CD4-positive, alpha-beta T cell treated with Interleukin-10 for 1 hour (primary cell): ENCODE measurements around the gene KIF27.

Source experiments
- DNase-seq: peaks from one replicate; pipeline ENCODE4 v3.0.0-alpha.2; 2020

The KIF27 gene

DNA sequence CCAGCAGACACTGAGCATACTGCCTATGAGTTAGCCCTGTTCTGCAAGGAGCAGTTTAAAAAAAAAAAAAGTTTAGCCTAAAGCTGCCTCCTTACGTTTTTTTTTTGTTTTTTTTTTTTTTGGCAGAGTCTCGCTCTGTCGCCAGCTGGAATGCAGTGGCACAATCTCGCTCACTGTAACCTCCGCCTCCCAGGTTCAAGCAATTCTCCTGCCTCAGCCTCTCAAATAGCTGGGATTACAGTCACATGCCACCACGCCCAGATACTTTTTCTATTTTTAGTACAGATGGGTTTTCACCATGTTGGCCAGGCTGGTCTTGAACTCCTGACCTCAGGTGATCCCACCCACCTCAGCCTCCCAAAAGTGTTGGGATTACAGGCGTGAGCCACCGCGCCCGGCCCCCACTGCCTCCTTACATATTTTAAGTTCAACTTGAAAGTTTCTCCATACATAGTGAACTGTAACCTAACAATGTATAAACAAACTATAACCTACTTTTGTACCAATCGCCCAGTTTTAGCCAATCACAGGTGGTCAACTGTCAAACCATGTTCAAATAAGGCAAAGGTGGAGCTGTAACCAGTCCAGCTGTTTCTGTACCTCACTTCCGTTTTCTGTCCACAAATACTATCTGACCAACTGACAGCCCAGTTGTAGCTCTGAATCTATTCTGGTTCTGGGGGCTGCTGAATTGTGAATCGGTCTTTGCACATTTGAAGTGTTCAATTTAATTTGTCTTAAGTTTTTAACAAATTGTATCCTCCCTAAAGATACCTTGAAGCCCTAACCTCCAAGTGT lies 120.8 kb downstream of the KIF27 start:
- DNase-seq, result no peak

DNA sequence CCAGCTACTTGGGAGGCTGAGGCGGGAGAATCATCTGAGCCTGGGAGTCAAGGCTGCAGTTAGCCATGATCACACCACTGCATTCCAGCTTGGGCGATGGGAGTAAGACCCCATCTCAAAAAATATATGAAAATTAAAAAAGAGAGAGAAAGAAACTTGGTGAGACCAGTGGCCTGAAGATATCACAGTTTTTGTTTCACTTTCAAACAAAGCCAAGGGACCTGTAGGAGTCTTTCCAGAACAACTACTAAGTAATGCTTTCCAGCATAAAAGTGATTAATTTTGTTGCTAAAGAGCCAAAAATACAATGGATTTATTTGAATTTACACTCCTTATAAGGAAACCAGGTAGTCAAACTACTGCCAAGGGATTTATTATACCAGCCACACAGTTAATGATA lies 127.2 kb downstream of the KIF27 start:
- DNase-seq, result no peak

DNA sequence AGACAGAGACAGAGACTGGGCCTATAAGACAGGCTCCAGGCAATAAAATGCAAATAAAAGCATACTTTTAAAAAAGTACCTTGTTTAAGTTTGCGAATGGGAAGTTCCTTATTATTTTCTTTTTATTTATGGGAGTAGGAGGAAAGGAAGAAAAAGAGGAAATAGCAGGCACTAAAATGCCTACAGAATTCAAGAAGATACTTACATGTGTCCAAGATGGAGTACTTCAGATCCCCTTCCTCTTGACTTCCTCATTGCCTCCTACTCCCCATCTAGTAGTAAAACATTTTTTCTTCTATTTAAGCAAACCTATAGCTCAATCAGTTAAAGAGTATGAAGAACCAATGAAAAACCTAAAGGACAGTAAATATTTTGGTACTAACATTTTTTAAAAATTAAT lies 128.5 kb downstream of the KIF27 start:
- DNase-seq, result no peak
